WTC11 (cell line): Measurements from ENCODE around the gene PSMD1. TPM values are rescaled to one million over a fixed set of nuclear protein-coding genes. Genes with fewer than 3 reads are reported as not detected.

ENCODE experiments used
- ATAC-seq: fragments of 200-7000 bp; cut with Tn5 transposase; 2 replicates; pipeline ENCODE4 v1.10.0; 2021; ENCODE audit warnings: mild to moderate bottlenecking, moderate library complexity
- CTCF ChIA-PET: fragments of 300-600 bp; sonication (Branson Sonifier 250); formaldehyde crosslinking; loops from one replicate; lab custom pipeline; 2021; ENCODE audit warnings: antibody characterized with exemption; lab: Charles Lee
- POLR2A ChIA-PET: fragments of 350-600 bp; sonication (Branson Sonifier 250); formaldehyde crosslinking; loops from one replicate; lab custom pipeline; 2021; ENCODE audit warnings: antibody characterized with exemption; lab: Charles Lee
- DNase-seq: peaks from one replicate; pipeline ENCODE4 v3.0.0; 2021; ENCODE audit warnings: low spot score
- H3K27ac Mint-ChIP-seq: 2 replicates; pipeline ENCODE4 v1.8.0; 2021; ENCODE audit warnings: mixed read lengths
- H3K27me3 Mint-ChIP-seq: 2 replicates; pipeline ENCODE4 v1.8.0; 2021; ENCODE audit warnings: low read depth, mild to moderate bottlenecking, moderate library complexity, mixed read lengths
- H3K36me3 Mint-ChIP-seq: 2 replicates; pipeline ENCODE4 v1.8.0; 2021; ENCODE audit warnings: mixed read lengths
- H3K4me1 Mint-ChIP-seq: 2 replicates; pipeline ENCODE4 v1.8.0; 2022; ENCODE audit warnings: mixed read lengths
- H3K4me3 Mint-ChIP-seq: 2 replicates; pipeline ENCODE4 v1.8.0; 2021; ENCODE audit warnings: mild to moderate bottlenecking, moderate library complexity, mixed read lengths
- H3K9me3 Mint-ChIP-seq: 2 replicates; pipeline ENCODE4 v1.8.0; 2021; ENCODE audit warnings: mixed read lengths
- ESRRA ChIP-seq: sonication (generic); formaldehyde crosslinking; IDR thresholded peaks from 2 replicates; pipeline ENCODE4 v1.8.1; 2022; ENCODE audit warnings: mild to moderate bottlenecking, missing genetic modification reagents, borderline replicate concordance
- ETV6 ChIP-seq: sonication (generic); formaldehyde crosslinking; IDR thresholded peaks from 2 replicates; pipeline ENCODE4 v1.8.1; 2022; ENCODE audit warnings: mild to moderate bottlenecking, missing genetic modification reagents
- HMGA2 ChIP-seq: fragments of 250-450 bp; sonication (Bioruptor Pico); IDR thresholded peaks from 2 replicates; pipeline ENCODE4 v1.4.0; 2021; ENCODE audit warnings: mild to moderate bottlenecking, moderate library complexity
- KAT7 ChIP-seq: sonication (generic); formaldehyde crosslinking; IDR thresholded peaks from 2 replicates; pipeline ENCODE4 v1.8.1; 2023; ENCODE audit warnings: missing genetic modification reagents, mild to moderate bottlenecking, borderline replicate concordance
- SMAD3 ChIP-seq: sonication (generic); formaldehyde crosslinking; IDR thresholded peaks from 2 replicates; pipeline ENCODE4 v1.8.0; 2022; ENCODE audit warnings: missing genetic modification reagents, mild to moderate bottlenecking, borderline replicate concordance
- ZBTB43 ChIP-seq: sonication (generic); formaldehyde crosslinking; IDR thresholded peaks from 2 replicates; pipeline ENCODE4 v1.8.1; 2023; ENCODE audit warnings: mild to moderate bottlenecking, missing genetic modification reagents
- ZNF263 ChIP-seq: sonication (generic); formaldehyde crosslinking; IDR thresholded peaks from 2 replicates; pipeline ENCODE4 v1.8.1; 2022; ENCODE audit warnings: low read depth, mild to moderate bottlenecking, moderate library complexity, missing genetic modification reagents
- ZNF317 ChIP-seq: sonication (generic); formaldehyde crosslinking; IDR thresholded peaks from 2 replicates; pipeline ENCODE4 v1.8.1; 2023; ENCODE audit warnings: low read depth, mild to moderate bottlenecking, moderate library complexity, missing genetic modification reagents, borderline replicate concordance
- total RNA-seq: library from RNA; stranded (reverse); gene quantifications from 3 replicates; pipeline ENCODE4 v1.2.3, GENCODE V29; 2021

PSMD1 gene
- total RNA-seq, 1 experiment from 2014 or later = 163 TPM

- POLR2A ChIA-PET = no interaction called here
- TF ChIP-seq HMGA2 (CRISPR knock-in tag) (peak; percentile 55; the same call in 1 of the 2 replicates), KAT7 (no peak)
- H3K9me3 Mint-ChIP-seq = no peaks in the 10 kb centered on the region
- H3K4me1 Mint-ChIP-seq = no peaks in the 10 kb centered on the region
- no peak for DNase-seq
- CTCF ChIA-PET = interaction anchor here (0.9 kb wide), 2 partner anchors 182 to 233 kb away, joined by 3 read pairs; no protein-coding TSS in a partner anchor
- H3K27ac Mint-ChIP-seq = no peak overlapping the region
- peaks cover 55% of the 10 kb centered on the region for H3K36me3 Mint-ChIP-seq
- no peak for ATAC-seq
- H3K27me3 Mint-ChIP-seq = no peaks in the 10 kb centered on the region
- H3K4me3 Mint-ChIP-seq = no peak overlapping the region
These were observed 161.7 kb downstream of the PSMD1 start for GRCh38 chr2:231218366-231218765.

- H3K9me3 Mint-ChIP-seq = no peaks in the 10 kb centered on the region
- TF ChIP-seq ZNF317 (CRISPR knock-in tag) (peak; percentile 68; the same call in 1 of the 2 replicates), ZNF263 (CRISPR knock-in tag) (no peak), ZBTB43 (CRISPR knock-in tag) (no peak)
- no peak overlapping the region for H3K4me3 Mint-ChIP-seq
- no peak for ATAC-seq
- no peak overlapping the region for H3K27ac Mint-ChIP-seq
- H3K36me3 Mint-ChIP-seq = peaks cover 54% of the 10 kb centered on the region
- no peak for DNase-seq
- ChIA-PET POLR2A (no interaction called here), CTCF (interaction anchor here (1.2 kb wide), 1 partner anchor 191 kb away, joined by 3 read pairs; no protein-coding TSS in a partner anchor)
- no peaks in the 10 kb centered on the region for H3K4me1 Mint-ChIP-seq
- H3K27me3 Mint-ChIP-seq = no peaks in the 10 kb centered on the region
These were observed 162.6 kb downstream of the PSMD1 start for GRCh38 chr2:231219289-231219688.

- TF ChIP-seq SMAD3 = no peak
- no peak for TF ChIP-seq ESRRA (CRISPR knock-in tag)
- no peak for TF ChIP-seq ZNF317 (CRISPR knock-in tag)
- TF ChIP-seq ETV6 = no peak
- DNase-seq (no peak), ATAC-seq (no peak)
- POLR2A ChIA-PET = interaction anchor here (0.7 kb wide), 1 partner anchor 176 kb away, joined by 8 read pairs; no protein-coding TSS in a partner anchor
- Mint-ChIP-seq H3K36me3 (peaks cover 37% of the 10 kb centered on the region), H3K27ac (peak overlapping the region; percentile 68), H3K4me1 (no peaks in the 10 kb centered on the region), H3K9me3 (no peaks in the 10 kb centered on the region), H3K27me3 (no peaks in the 10 kb centered on the region), H3K4me3 (no peak overlapping the region)
- CTCF ChIA-PET = interaction anchor here (2.1 kb wide), 1 partner anchor 173 kb away, joined by 4 read pairs; no protein-coding TSS in a partner anchor
These were observed 165.1 kb downstream of the PSMD1 start for GRCh38 chr2:231221761-231222160.

Other genes starting within 250 kb of the PSMD1 start
- 316 to 347 TPM (median 338 TPM) in 3 replicates for gene ITM2C, start 191.9 kb upstream of the PSMD1 start, total RNA-seq
- gene GPR55, start 131.6 kb upstream of the PSMD1 start, total RNA-seq = not detected in 3 replicates
- gene SPATA3, start 60.7 kb upstream of the PSMD1 start, total RNA-seq = not detected in 3 replicates
- gene C2orf72, start 19.3 kb upstream of the PSMD1 start, total RNA-seq = 1.3 to 2.8 TPM (median 1.7 TPM) in 3 replicates
- gene HTR2B, start 68.2 kb downstream of the PSMD1 start, total RNA-seq = not detected in 3 replicates
- gene ARMC9, start 141.8 kb downstream of the PSMD1 start, total RNA-seq = 34.5 to 37.5 TPM (median 34.9 TPM) in 3 replicates